ENCODE results near the gene GPR42.
A peak's percentile ranks its signal among the peaks of the same experiment; 100 is the strongest.

Gene GPR42

GRCh38 chr19:35346193-35347052 lies 24.4 kb upstream of the GPR42 start:
- DNase-seq (ENCODE audit: low read depth, low spot score): no peak
- no peaks in the 10 kb centered on the region for H3K36me3 ChIP-seq (ENCODE audit: control insufficient read depth, insufficient read depth, low read length)
- no peaks in the 10 kb centered on the region for H3K27me3 ChIP-seq (ENCODE audit: control insufficient read depth, insufficient read depth, low read length)
- no peak overlapping the region for H3K27ac ChIP-seq (ENCODE audit: low read length)
- no peaks in the 10 kb centered on the region for H3K9me3 ChIP-seq (ENCODE audit: control insufficient read depth, insufficient read depth, low read length)
- peaks cover 3% of the 10 kb centered on the region; the same call in 1 of the 2 replicates for H3K4me1 ChIP-seq (ENCODE audit: control insufficient read depth, insufficient read depth, low read length)
- no CpG with 5 or more reads among the region's 28 CpGs for WGBS (ENCODE audit: insufficient coverage, insufficient read length)
- H3K4me3 ChIP-seq (ENCODE audit: low read length): no peak overlapping the region

- Histone ChIP-seq H3K27ac (ENCODE audit: low read length) (no peak within 1 kb of the TSS), H3K36me3 (ENCODE audit: control insufficient read depth, insufficient read depth, low read length) (no peaks in the 10 kb centered on the region), H3K27me3 (ENCODE audit: control insufficient read depth, insufficient read depth, low read length) (no peaks in the 10 kb centered on the region), H3K9me3 (ENCODE audit: control insufficient read depth, insufficient read depth, low read length) (no peaks in the 10 kb centered on the region), H3K4me1 (ENCODE audit: control insufficient read depth, insufficient read depth, low read length) (peaks cover 3% of the 10 kb centered on the region; the same call in 1 of the 2 replicates), H3K4me3 (ENCODE audit: low read length) (no peak within 1 kb of the TSS)
- no CpG with 5 or more reads among the region's 18 CpGs for WGBS (ENCODE audit: insufficient coverage, insufficient read length)
- DNase-seq (ENCODE audit: low read depth, low spot score): no peak
These were observed 23.5 kb upstream of the GPR42 start, which contains the start of gene FFAR1 for GRCh38 chr19:35347171-35347929. FFAR1 (plus strand) TSS chr19:35347902; CDS start chr19:35351552, 3,650 bp downstream.

- H3K27ac ChIP-seq (ENCODE audit: low read length): no peak overlapping the region
- H3K4me1 ChIP-seq (ENCODE audit: control insufficient read depth, insufficient read depth, low read length): peaks cover 6% of the 10 kb centered on the region
- WGBS (ENCODE audit: insufficient coverage, insufficient read length): no CpG with 5 or more reads among the region's 7 CpGs
- H3K27me3 ChIP-seq (ENCODE audit: control insufficient read depth, insufficient read depth, low read length): no peaks in the 10 kb centered on the region
- H3K36me3 ChIP-seq (ENCODE audit: control insufficient read depth, insufficient read depth, low read length): no peaks in the 10 kb centered on the region
- no peaks in the 10 kb centered on the region for H3K9me3 ChIP-seq (ENCODE audit: control insufficient read depth, insufficient read depth, low read length)
- H3K4me3 ChIP-seq (ENCODE audit: low read length): no peak overlapping the region
- DNase-seq (ENCODE audit: low read depth, low spot score): no peak
These were observed 23.0 kb upstream of the GPR42 start for GRCh38 chr19:35347930-35348298.

- Histone ChIP-seq H3K36me3 (ENCODE audit: control insufficient read depth, insufficient read depth, low read length) (no peaks in the 10 kb centered on the region), H3K4me1 (ENCODE audit: control insufficient read depth, insufficient read depth, low read length) (peaks cover 6% of the 10 kb centered on the region), H3K9me3 (ENCODE audit: control insufficient read depth, insufficient read depth, low read length) (no peaks in the 10 kb centered on the region), H3K27me3 (ENCODE audit: control insufficient read depth, insufficient read depth, low read length) (no peaks in the 10 kb centered on the region), H3K4me3 (ENCODE audit: low read length) (no peak overlapping the region), H3K27ac (ENCODE audit: low read length) (no peak overlapping the region)
- no peak for DNase-seq (ENCODE audit: low read depth, low spot score)
- no CpG with 5 or more reads among the region's 18 CpGs for WGBS (ENCODE audit: insufficient coverage, insufficient read length)
These were observed 21.8 kb upstream of the GPR42 start for GRCh38 chr19:35348911-35349611.

- no peak for DNase-seq (ENCODE audit: low read depth, low spot score)
- Histone ChIP-seq H3K27ac (ENCODE audit: low read length) (no peak overlapping the region), H3K27me3 (ENCODE audit: control insufficient read depth, insufficient read depth, low read length) (no peaks in the 10 kb centered on the region), H3K36me3 (ENCODE audit: control insufficient read depth, insufficient read depth, low read length) (no peaks in the 10 kb centered on the region), H3K9me3 (ENCODE audit: control insufficient read depth, insufficient read depth, low read length) (no peaks in the 10 kb centered on the region), H3K4me1 (ENCODE audit: control insufficient read depth, insufficient read depth, low read length) (peaks cover 6% of the 10 kb centered on the region), H3K4me3 (ENCODE audit: low read length) (no peak overlapping the region)
- no CpG with 5 or more reads among the region's 17 CpGs for WGBS (ENCODE audit: insufficient coverage, insufficient read length)
These were observed 21.0 kb upstream of the GPR42 start for GRCh38 chr19:35349614-35350521.

GRCh38 chr19:35350591-35350990 lies 20.3 kb upstream of the GPR42 start:
- Histone ChIP-seq H3K4me1 (ENCODE audit: control insufficient read depth, insufficient read depth, low read length) (peaks cover 6% of the 10 kb centered on the region), H3K27ac (ENCODE audit: low read length) (no peak overlapping the region)

GRCh38 chr19:35351411-35352176 lies 19.3 kb upstream of the GPR42 start:
- Histone ChIP-seq H3K27ac (ENCODE audit: low read length) (no peak overlapping the region), H3K9me3 (ENCODE audit: control insufficient read depth, insufficient read depth, low read length) (no peaks in the 10 kb centered on the region), H3K36me3 (ENCODE audit: control insufficient read depth, insufficient read depth, low read length) (no peaks in the 10 kb centered on the region), H3K4me1 (ENCODE audit: control insufficient read depth, insufficient read depth, low read length) (peaks cover 6% of the 10 kb centered on the region), H3K4me3 (ENCODE audit: low read length) (no peak overlapping the region), H3K27me3 (ENCODE audit: control insufficient read depth, insufficient read depth, low read length) (no peaks in the 10 kb centered on the region)
- no CpG with 5 or more reads among the region's 47 CpGs for WGBS (ENCODE audit: insufficient coverage, insufficient read length)
- no peak for DNase-seq (ENCODE audit: low read depth, low spot score)

More at GRCh38 chr19:35350591-35350990, 20.3 kb upstream of the GPR42 start:
- Histone ChIP-seq H3K36me3 (ENCODE audit: control insufficient read depth, insufficient read depth, low read length) (no peaks in the 10 kb centered on the region), H3K27me3 (ENCODE audit: control insufficient read depth, insufficient read depth, low read length) (no peaks in the 10 kb centered on the region), H3K4me3 (ENCODE audit: low read length) (no peak overlapping the region), H3K9me3 (ENCODE audit: control insufficient read depth, insufficient read depth, low read length) (no peaks in the 10 kb centered on the region)
- no peak for DNase-seq (ENCODE audit: low read depth, low spot score)
- no CpG with 5 or more reads among the region's 7 CpGs for WGBS (ENCODE audit: insufficient coverage, insufficient read length)

GRCh38 chr19:35352177-35352447 lies 18.8 kb upstream of the GPR42 start:
- H3K27ac ChIP-seq (ENCODE audit: low read length): no peak overlapping the region
- no peaks in the 10 kb centered on the region for H3K9me3 ChIP-seq (ENCODE audit: control insufficient read depth, insufficient read depth, low read length)
- H3K4me1 ChIP-seq (ENCODE audit: control insufficient read depth, insufficient read depth, low read length): peaks cover 6% of the 10 kb centered on the region
- DNase-seq (ENCODE audit: low read depth, low spot score): no peak
- no CpG with 5 or more reads among the region's 18 CpGs for WGBS (ENCODE audit: insufficient coverage, insufficient read length)
- no peak overlapping the region for H3K4me3 ChIP-seq (ENCODE audit: low read length)
- H3K36me3 ChIP-seq (ENCODE audit: control insufficient read depth, insufficient read depth, low read length): no peaks in the 10 kb centered on the region
- no peaks in the 10 kb centered on the region for H3K27me3 ChIP-seq (ENCODE audit: control insufficient read depth, insufficient read depth, low read length)

- Histone ChIP-seq H3K4me1 (ENCODE audit: control insufficient read depth, insufficient read depth, low read length) (peaks cover 6% of the 10 kb centered on the region), H3K4me3 (ENCODE audit: low read length) (no peak overlapping the region), H3K27ac (ENCODE audit: low read length) (no peak overlapping the region), H3K36me3 (ENCODE audit: control insufficient read depth, insufficient read depth, low read length) (no peaks in the 10 kb centered on the region), H3K27me3 (ENCODE audit: control insufficient read depth, insufficient read depth, low read length) (no peaks in the 10 kb centered on the region), H3K9me3 (ENCODE audit: control insufficient read depth, insufficient read depth, low read length) (no peaks in the 10 kb centered on the region)
- peak; percentile 76 for DNase-seq (ENCODE audit: low read depth, low spot score)
- WGBS (ENCODE audit: insufficient coverage, insufficient read length): no CpG with 5 or more reads among the region's 32 CpGs
These were observed 18.2 kb upstream of the GPR42 start for GRCh38 chr19:35352448-35353304.

Measured in iPS DF 6.9 (cell line).